SK-MEL-5 (cell line): ENCODE data around the gene HSPBP1. TPM values are rescaled to one million over a fixed set of nuclear protein-coding genes. Genes with fewer than 3 reads are reported as not detected.

Experiments used
- DNase-seq: peaks from one replicate; pipeline ENCODE4 v3.0.0-alpha.2; 2016; ENCODE audit warnings: low read depth, low spot score
- in situ Hi-C: cut with HindIII; loops from 2 replicates; pipeline ENCODE4 v1.10.0; 2016; ENCODE audit warnings: low sequenced_read_pairs, high pct_unique_total_duplicates, low pct_unique_long_range_greater_than_20kb
- total RNA-seq: library from RNA; depleted of rRNA; stranded (reverse); fragments of >200 nt; shearing (Covaris generic); gene quantifications from 2 replicates; pipeline ENCODE4 v1.2.3, GENCODE V29; 2014

Gene HSPBP1
- total RNA-seq, 1 experiment from 2014 or later, result 33.7 TPM

GRCh38 chr19:55250262-55251036 is 29.5 kb downstream of the HSPBP1 start:
- in situ Hi-C loops, result no loop called here
- no peak for DNase-seq

GRCh38 chr19:55249841-55250240 is 30.1 kb downstream of the HSPBP1 start:
- DNase-seq, result no peak
- in situ Hi-C loops, result no loop called here

GRCh38 chr19:55248704-55249103 is 31.2 kb downstream of the HSPBP1 start:
- DNase-seq, result no peak
- in situ Hi-C loops, result no loop called here

DNA sequence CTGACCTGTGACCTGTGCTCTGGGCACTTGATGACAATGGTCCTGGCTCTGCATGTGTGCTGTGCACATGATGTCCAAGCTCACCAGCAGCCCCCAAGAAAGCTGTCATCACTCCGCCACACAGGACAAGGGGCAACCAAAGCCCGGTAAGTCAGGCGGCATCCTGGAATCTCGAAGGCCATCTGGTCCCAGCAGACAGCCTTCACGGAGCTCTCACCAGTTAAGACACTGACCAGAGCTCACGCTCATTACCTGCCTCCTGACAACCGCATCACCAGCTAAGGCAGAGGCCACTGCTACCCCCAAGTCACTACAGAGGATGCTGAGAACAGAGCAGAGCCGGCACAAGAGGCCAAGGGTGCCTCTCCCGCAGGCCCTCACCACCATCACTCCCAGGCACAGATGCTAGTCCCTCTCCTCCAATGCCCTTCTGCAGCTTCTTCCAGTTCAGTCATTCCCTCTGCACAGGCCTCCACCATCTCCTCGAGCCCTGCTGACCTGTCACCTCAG is 31.7 kb downstream of the HSPBP1 start:
- in situ Hi-C loops, result no loop called here
- DNase-seq, result no peak

GRCh38 chr19:55247621-55248099 is 32.2 kb downstream of the HSPBP1 start:
- no peak for DNase-seq

GRCh38 chr19:55246462-55247451 is 33.2 kb downstream of the HSPBP1 start:
- in situ Hi-C loops, result no loop called here
- DNase-seq, result no peak

More at GRCh38 chr19:55247621-55248099, 32.2 kb downstream of the HSPBP1 start:
- in situ Hi-C loops, result no loop called here

DNA sequence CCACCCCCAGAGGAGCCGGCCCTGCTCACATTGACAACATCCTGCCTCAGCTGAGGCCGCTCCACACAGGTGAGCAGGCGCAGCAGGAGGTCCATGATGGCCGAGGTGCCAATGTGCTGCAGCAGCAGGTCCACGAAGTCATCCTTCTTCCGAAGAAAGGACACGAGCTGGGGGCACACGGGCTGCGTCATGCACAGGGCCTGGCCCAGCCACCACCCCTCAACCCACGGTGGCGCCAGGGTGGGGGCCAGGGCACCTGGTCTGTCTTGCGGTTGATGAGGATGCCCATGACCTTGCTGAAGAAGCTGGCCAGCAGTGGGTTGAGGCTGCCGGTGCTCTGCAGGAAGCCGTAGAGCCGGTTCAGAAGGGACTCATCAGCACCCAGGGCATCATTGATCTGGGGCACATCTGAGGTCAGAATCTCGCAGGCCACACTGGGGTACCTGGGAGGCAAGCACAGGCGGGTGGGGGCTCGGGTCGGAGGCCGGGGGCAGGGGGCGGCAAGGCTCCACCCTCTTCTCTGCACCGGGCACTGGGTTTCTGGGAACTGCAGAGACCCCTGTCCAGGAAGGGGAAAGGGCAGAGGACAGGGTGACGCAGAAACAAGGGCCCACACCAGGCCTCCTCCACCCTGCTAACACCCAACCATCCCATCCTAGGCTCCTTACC is 34.5 kb downstream of the HSPBP1 start:
- in situ Hi-C loops, result no loop called here
- DNase-seq, result no peak

DNA sequence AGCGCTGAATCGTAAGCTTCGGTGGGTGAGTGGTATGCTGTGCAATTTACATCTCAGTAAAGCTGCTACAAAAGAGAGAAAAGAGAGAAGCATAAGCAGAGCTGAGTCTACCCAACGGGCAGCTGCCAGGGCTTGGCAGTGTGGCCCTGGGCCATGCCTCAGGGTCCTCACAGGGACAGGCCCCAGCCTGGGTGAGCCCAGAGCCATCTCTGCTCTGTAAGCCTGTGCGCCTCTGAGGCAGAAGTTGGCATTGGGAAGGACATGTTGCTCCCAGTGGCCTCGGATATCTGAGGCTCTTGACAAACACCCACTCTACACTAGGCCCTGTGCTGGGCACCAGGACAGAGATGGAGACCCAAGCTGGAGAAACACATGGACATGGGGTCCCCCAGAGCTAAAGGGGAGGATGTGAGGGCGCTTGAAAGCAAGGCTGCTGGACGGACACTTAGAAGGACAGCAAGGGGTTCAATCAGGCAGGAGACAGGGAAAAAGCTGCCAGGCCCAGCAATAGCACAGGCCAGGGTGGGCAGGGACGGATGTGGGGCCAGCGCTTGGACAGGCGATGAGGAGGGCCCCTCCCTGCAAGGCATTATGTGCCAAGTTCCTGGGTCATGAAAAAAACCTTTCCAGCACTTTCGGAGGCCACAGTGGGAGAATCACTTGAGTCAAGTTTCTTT is 35.8 kb downstream of the HSPBP1 start:
- no peak for DNase-seq
- in situ Hi-C loops, result no loop called here

GRCh38 chr19:55242517-55242916 is 37.4 kb downstream of the HSPBP1 start:
- in situ Hi-C loops, result no loop called here

DNA sequence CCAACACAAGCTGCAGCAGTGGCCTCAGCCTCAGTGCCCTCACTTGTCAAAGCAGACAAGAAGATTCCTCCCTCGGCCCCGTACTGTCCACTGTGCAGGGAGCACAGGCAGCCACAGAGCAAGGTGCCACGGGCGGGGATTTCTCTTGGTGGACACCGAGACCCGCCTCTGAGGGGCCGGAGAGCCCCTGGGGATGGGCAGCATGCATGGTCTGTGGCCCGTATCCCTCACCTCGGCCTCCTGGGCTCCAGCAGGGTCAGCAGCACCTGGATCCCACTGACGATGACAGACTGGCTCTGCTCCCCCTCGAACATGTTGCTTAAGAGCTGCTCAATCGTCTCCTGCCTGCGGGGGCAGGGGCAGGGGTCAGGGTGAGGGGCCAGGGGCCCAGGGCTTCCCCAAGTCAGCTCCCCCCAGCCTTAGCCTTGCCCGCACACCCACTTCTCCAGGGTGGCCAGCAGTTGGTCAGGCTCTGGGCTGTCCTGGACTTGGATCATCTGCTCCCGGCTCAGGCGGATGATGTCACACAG is 37.9 kb downstream of the HSPBP1 start:
- DNase-seq, result no peak
- in situ Hi-C loops, result no loop called here

More at GRCh38 chr19:55242517-55242916, 37.4 kb downstream of the HSPBP1 start:
- no peak for DNase-seq

GRCh38 chr19:55241143-55241934 is 38.6 kb downstream of the HSPBP1 start:
- peak; percentile 46 for DNase-seq
- in situ Hi-C loops, result no loop called here

GRCh38 chr19:55240713-55241020 is 39.2 kb downstream of the HSPBP1 start:
- in situ Hi-C loops, result no loop called here

GRCh38 chr19:55239004-55239403 is 40.9 kb downstream of the HSPBP1 start:
- DNase-seq, result no peak
- in situ Hi-C loops, result no loop called here

More at GRCh38 chr19:55240713-55241020, 39.2 kb downstream of the HSPBP1 start:
- DNase-seq, result no peak

DNA sequence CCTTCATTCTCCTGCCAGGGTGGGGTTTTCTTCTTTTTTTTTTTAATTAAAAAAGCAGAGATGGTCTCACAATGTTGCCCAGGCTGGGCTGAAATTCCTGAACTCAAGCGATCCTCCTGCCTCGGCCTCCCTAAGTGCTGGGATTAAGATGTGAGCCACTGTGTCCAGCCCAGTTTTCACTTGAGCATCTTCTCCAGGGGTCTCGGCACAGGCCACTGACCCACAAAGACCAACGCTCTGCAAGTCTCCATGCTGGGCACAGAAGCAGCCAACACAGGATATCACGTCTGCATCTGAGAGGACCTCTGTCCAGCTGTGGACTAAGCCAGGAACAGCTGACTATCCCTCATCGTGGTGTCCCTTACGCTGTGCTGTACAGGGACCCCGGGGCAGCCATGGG is 41.9 kb downstream of the HSPBP1 start:
- DNase-seq, result no peak
- in situ Hi-C loops, result no loop called here

DNA sequence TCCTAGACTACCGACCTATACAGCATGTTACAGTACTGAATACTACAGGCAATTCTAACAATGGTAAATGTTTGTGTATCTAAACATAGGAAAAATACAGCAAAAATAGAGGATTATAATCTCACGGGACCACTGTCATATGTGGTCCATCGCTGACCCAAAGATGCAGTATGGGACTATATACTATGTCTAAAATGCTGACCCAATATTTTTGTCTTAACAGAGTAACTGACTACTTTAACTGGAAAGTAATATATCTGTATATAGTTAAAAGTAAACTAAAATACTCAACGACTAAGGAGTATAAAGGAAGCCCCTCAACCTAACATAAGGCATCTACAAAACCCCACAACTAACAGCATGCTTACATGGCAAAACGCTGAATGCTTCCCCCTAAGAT is 46.9 kb downstream of the HSPBP1 start:
- no peak for DNase-seq
- in situ Hi-C loops, result no loop called here

GRCh38 chr19:55232286-55232602 is 47.7 kb downstream of the HSPBP1 start:
- DNase-seq, result no peak
- in situ Hi-C loops, result no loop called here
